ENCODE data around the gene DTYMK.

- no peak for TF ChIP-seq CTCF (IDR thresholded peaks at IDR 0.05)
- TF ChIP-seq POLR2A (IDR thresholded peaks at IDR 0.05): no peak
Observed at GRCh38 chr2:241690202-241690717, 3.6 kb upstream of the DTYMK start.

Measured in testis (tissue), 2 donors.